Endodermal cell (in vitro differentiated cells): ENCODE data around the gene GREB1. TPM values are rescaled to one million over a fixed set of nuclear protein-coding genes. Genes with fewer than 3 reads are reported as not detected.

Experiments
- DNase-seq: peaks from one replicate; pipeline ENCODE4 v3.0.0-alpha.2; 2017
- H3K27ac ChIP-seq: 2 replicates; pipeline ENCODE4 v1.5.1; 2013; ENCODE audit warnings: mild to moderate bottlenecking, low read depth, low read length, moderate library complexity
- H3K27me3 ChIP-seq: 2 replicates; pipeline ENCODE4 v1.6.1; 2013; ENCODE audit warnings: mild to moderate bottlenecking, low read length, moderate library complexity; ENCODE audit not compliant: insufficient read depth, control insufficient read depth, poor library complexity, severe bottlenecking
- H3K36me3 ChIP-seq: 2 replicates; pipeline ENCODE4 v1.7.0; 2013; ENCODE audit warnings: mild to moderate bottlenecking, low read length, moderate library complexity; ENCODE audit not compliant: control insufficient read depth, insufficient read depth
- H3K4me1 ChIP-seq: one replicate; pipeline ENCODE4 v1.7.0; 2013; ENCODE audit warnings: low read length; ENCODE audit not compliant: control insufficient read depth, insufficient read depth
- H3K4me3 ChIP-seq: 2 replicates; pipeline ENCODE4 v1.5.1; 2013; ENCODE audit warnings: mild to moderate bottlenecking, low read length, moderate library complexity
- H3K9ac ChIP-seq: 2 replicates; pipeline ENCODE4 v1.6.1; 2013; ENCODE audit warnings: mild to moderate bottlenecking, low read length, moderate library complexity; ENCODE audit not compliant: poor library complexity, severe bottlenecking; ENCODE audit errors: extremely low read depth
- H3K9me3 ChIP-seq: 2 replicates; pipeline ENCODE4 v1.6.1; 2013; ENCODE audit warnings: mild to moderate bottlenecking, low read length, moderate library complexity; ENCODE audit not compliant: control insufficient read depth
- H3K27ac Mint-ChIP-seq: 2 replicates; pipeline ENCODE4 v1.8.0; 2020; ENCODE audit warnings: mixed read lengths
- H3K27me3 Mint-ChIP-seq: 2 replicates; pipeline ENCODE4 v1.8.0; 2021; ENCODE audit warnings: mild to moderate bottlenecking, mixed read lengths; ENCODE audit not compliant: insufficient read depth
- H3K36me3 Mint-ChIP-seq: 2 replicates; pipeline ENCODE4 v1.8.0; 2020; ENCODE audit warnings: low read depth, mixed read lengths
- H3K4me1 Mint-ChIP-seq: 2 replicates; pipeline ENCODE4 v1.8.0; 2020; ENCODE audit warnings: mixed read lengths
- H3K4me3 Mint-ChIP-seq: 2 replicates; pipeline ENCODE4 v1.8.0; 2020; ENCODE audit warnings: mild to moderate bottlenecking, moderate library complexity, mixed read lengths
- H3K9me3 Mint-ChIP-seq: 2 replicates; pipeline ENCODE4 v1.8.0; 2020; ENCODE audit warnings: mild to moderate bottlenecking, mixed read lengths
- WGBS, 2 experiments: methylation state at CpG; one replicate each; pipeline versions ENCODE4 v1.1.5 to v1.1.7; 2013; ENCODE audit warnings: missing lambda C conversion rate in 2 of 2, mixed read lengths in 1 of 2; ENCODE audit not compliant: insufficient coverage in 1 of 2, insufficient read length in 1 of 2; 5-methylcytosine and 5-hydroxymethylcytosine counted together
- total RNA-seq, 2 donors: library from RNA; stranded (reverse); fragmentation: NEBNext Ultra II Directional in 1 of 2; extraction: Animal tissue kit (Norgen Biotek cat#: 25700) in 1 of 2; gene quantifications; 2 replicates in 1 of 2; 3 replicates in 1 of 2; pipeline ENCODE4 v1.2.1, GENCODE V29; 2021
- TF ChIP-seq, protein P1 (sequence below): fragments of 200-600 bp; sonication (generic); conservative IDR thresholded peaks from 2 replicates; pipeline ENCODE4 v1.5.0; 2021; ENCODE audit warnings: antibody characterized with exemption, mild to moderate bottlenecking

The GREB1 gene
- total RNA-seq, 2 donors from 2014 or later, result 86.4 to 106 TPM

DNA sequence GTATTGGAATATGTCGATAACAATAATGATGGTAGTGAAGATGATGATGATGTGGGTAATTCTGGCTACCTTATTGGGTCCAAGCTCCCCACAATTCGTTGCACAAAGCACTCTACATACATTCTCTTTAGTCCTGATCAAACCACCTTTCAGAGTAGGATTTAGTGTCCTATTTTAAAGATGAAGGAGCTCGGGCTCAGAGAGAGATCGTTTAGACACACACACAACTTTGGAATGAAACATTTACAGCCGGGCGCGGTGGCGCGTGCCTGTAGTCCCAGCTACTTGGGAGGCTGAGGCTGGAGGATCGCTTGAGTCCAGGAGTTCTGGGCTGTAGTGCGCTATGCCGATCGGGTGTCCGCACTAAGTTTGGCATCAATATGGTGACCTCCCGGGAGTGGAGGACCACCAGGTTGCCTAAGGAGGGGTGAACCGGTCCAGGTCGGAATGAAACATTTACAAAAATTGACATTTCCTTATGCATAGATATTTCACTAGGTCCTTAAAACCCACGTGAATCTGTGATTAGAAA lies 50.7 kb downstream of the GREB1 start:
- no peak for DNase-seq
- peaks cover 94% of the 10 kb centered on the region for H3K36me3 ChIP-seq
- TF ChIP-seq, protein P1, sequence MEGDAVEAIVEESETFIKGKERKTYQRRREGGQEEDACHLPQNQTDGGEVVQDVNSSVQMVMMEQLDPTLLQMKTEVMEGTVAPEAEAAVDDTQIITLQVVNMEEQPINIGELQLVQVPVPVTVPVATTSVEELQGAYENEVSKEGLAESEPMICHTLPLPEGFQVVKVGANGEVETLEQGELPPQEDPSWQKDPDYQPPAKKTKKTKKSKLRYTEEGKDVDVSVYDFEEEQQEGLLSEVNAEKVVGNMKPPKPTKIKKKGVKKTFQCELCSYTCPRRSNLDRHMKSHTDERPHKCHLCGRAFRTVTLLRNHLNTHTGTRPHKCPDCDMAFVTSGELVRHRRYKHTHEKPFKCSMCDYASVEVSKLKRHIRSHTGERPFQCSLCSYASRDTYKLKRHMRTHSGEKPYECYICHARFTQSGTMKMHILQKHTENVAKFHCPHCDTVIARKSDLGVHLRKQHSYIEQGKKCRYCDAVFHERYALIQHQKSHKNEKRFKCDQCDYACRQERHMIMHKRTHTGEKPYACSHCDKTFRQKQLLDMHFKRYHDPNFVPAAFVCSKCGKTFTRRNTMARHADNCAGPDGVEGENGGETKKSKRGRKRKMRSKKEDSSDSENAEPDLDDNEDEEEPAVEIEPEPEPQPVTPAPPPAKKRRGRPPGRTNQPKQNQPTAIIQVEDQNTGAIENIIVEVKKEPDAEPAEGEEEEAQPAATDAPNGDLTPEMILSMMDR, result no peak
- Mint-ChIP-seq H3K4me3 (no peak overlapping the region), H3K36me3 (peaks cover 53% of the 10 kb centered on the region), H3K27me3 (no peaks in the 10 kb centered on the region), H3K4me1 (peaks cover 28% of the 10 kb centered on the region), H3K27ac (peak overlapping the region; percentile 30), H3K9me3 (no peaks in the 10 kb centered on the region)
- 95 to 100% methylated on average over 2 to 16 of the region's 18 CpGs for WGBS, 2 experiments
- H3K27ac ChIP-seq, result no peak overlapping the region
- H3K27me3 ChIP-seq, result no peaks in the 10 kb centered on the region
- H3K9ac ChIP-seq, result no peak overlapping the region
- H3K4me1 ChIP-seq, result peaks cover 3% of the 10 kb centered on the region
- H3K9me3 ChIP-seq, result no peaks in the 10 kb centered on the region
- H3K4me3 ChIP-seq, result no peak overlapping the region

GRCh38 chr2:11585071-11585470 lies 51.2 kb downstream of the GREB1 start:
- Histone ChIP-seq H3K36me3 (peaks cover 94% of the 10 kb centered on the region), H3K27me3 (no peaks in the 10 kb centered on the region), H3K27ac (no peak overlapping the region), H3K9ac (no peak overlapping the region), H3K4me3 (no peak overlapping the region), H3K4me1 (peaks cover 3% of the 10 kb centered on the region), H3K9me3 (no peaks in the 10 kb centered on the region)
- Mint-ChIP-seq H3K36me3 (peaks cover 48% of the 10 kb centered on the region), H3K9me3 (no peaks in the 10 kb centered on the region), H3K4me3 (no peak overlapping the region), H3K27ac (peak overlapping the region; percentile 30), H3K27me3 (no peaks in the 10 kb centered on the region), H3K4me1 (peaks cover 24% of the 10 kb centered on the region)
- TF ChIP-seq, protein P1, result no peak
- WGBS, 2 experiments, result 97% methylated on average over 7 of the region's 7 CpGs; no CpG with 5 or more reads in 1 of the 2 experiments
- no peak for DNase-seq

GRCh38 chr2:11588228-11589110 lies 54.6 kb downstream of the GREB1 start:
- WGBS, 2 experiments, result 95 to 96% methylated on average over 18 to 21 of the region's 21 CpGs
- Mint-ChIP-seq H3K27me3 (no peaks in the 10 kb centered on the region), H3K4me3 (no peak overlapping the region), H3K4me1 (peaks cover 8% of the 10 kb centered on the region), H3K36me3 (peaks cover 42% of the 10 kb centered on the region), H3K9me3 (no peaks in the 10 kb centered on the region), H3K27ac (no peak overlapping the region)
- H3K4me1 ChIP-seq, result no peaks in the 10 kb centered on the region
- H3K27me3 ChIP-seq, result no peaks in the 10 kb centered on the region
- no peak overlapping the region for H3K4me3 ChIP-seq
- DNase-seq, result peak; percentile 57
- no peak overlapping the region for H3K9ac ChIP-seq
- TF ChIP-seq, protein P1, result no peak
- H3K36me3 ChIP-seq, result peaks cover 96% of the 10 kb centered on the region
- no peaks in the 10 kb centered on the region for H3K9me3 ChIP-seq
- no peak overlapping the region for H3K27ac ChIP-seq
